ENCODE measurements around the gene DENND4C. TPM values are rescaled to one million over a fixed set of nuclear protein-coding genes. Genes with fewer than 3 reads are reported as not detected.
A peak's percentile ranks its signal among the peaks of the same experiment; 100 is the strongest.
"Not testable (repeated sequence)": the region's sequence is repeated elsewhere in the genome, so short reads cannot be mapped to it uniquely, and the experiment has no call there.

DENND4C gene
- total RNA-seq, 1 donor from 2014 or later = 17.1 TPM

- ATAC-seq (no peak), DNase-seq (ENCODE audit: low spot score) (no peak)
These were observed 138.6 kb downstream of the DENND4C start for GRCh38 chr9:19369107-19369506.

GRCh38 chr9:19371942-19372341 is 141.4 kb downstream of the DENND4C start:
- DNase-seq (ENCODE audit: low spot score) (no peak), ATAC-seq (no peak)

GRCh38 chr9:19372567-19372966 is 142.1 kb downstream of the DENND4C start:
- ATAC-seq = no peak
- DNase-seq (ENCODE audit: low spot score) = no peak

GRCh38 chr9:19373527-19373926 is 143.0 kb downstream of the DENND4C start:
- ATAC-seq = no peak
- no peak for DNase-seq (ENCODE audit: low spot score)

- DNase-seq (ENCODE audit: low spot score) (no peak), ATAC-seq (no peak)
These were observed 145.0 kb downstream of the DENND4C start for GRCh38 chr9:19375538-19375937.

- ATAC-seq = no peak
- DNase-seq (ENCODE audit: low spot score) = no peak
These were observed 146.4 kb downstream of the DENND4C start for GRCh38 chr9:19376931-19377330.

GRCh38 chr9:19378164-19378563 is 147.7 kb downstream of the DENND4C start:
- ATAC-seq (no peak), DNase-seq (ENCODE audit: low spot score) (no peak)

GRCh38 chr9:19378647-19379046 is 148.2 kb downstream of the DENND4C start:
- no peak for ATAC-seq
- DNase-seq (ENCODE audit: low spot score) = no peak

GRCh38 chr9:19379283-19379682 is 148.8 kb downstream of the DENND4C start:
- ATAC-seq (no peak), DNase-seq (ENCODE audit: low spot score) (no peak)

GRCh38 chr9:19379697-19380046 is 149.2 kb downstream of the DENND4C start:
- DNase-seq (ENCODE audit: low spot score) = no peak
- peak; percentile 65 for ATAC-seq

GRCh38 chr9:19380826-19381075 is 150.3 kb downstream of the DENND4C start:
- no peak for DNase-seq (ENCODE audit: low spot score)
- ATAC-seq = no peak

GRCh38 chr9:19381656-19382055 is 151.2 kb downstream of the DENND4C start:
- ATAC-seq (no peak), DNase-seq (ENCODE audit: low spot score) (no peak)

- not testable (repeated sequence) for DNase-seq (ENCODE audit: low spot score); ATAC-seq
These were observed 154.7 kb downstream of the DENND4C start for GRCh38 chr9:19385212-19385611.

- DNase-seq (ENCODE audit: low spot score) (no peak), ATAC-seq (no peak)
These were observed 155.5 kb downstream of the DENND4C start for GRCh38 chr9:19385786-19386501.

- DNase-seq (ENCODE audit: low spot score) (no peak), ATAC-seq (peak; percentile 13)
These were observed 156.1 kb downstream of the DENND4C start for GRCh38 chr9:19386502-19387044.

GRCh38 chr9:19387317-19387716 is 156.8 kb downstream of the DENND4C start:
- DNase-seq (ENCODE audit: low spot score) (no peak), ATAC-seq (no peak)

GRCh38 chr9:19389539-19389938 is 159.0 kb downstream of the DENND4C start:
- not testable (repeated sequence) for DNase-seq (ENCODE audit: low spot score)

GRCh38 chr9:19397845-19398244 is 167.4 kb downstream of the DENND4C start:
- ATAC-seq (no peak), DNase-seq (ENCODE audit: low spot score) (no peak)

More at GRCh38 chr9:19389539-19389938, 159.0 kb downstream of the DENND4C start:
- ATAC-seq = not testable (repeated sequence)

- not testable (repeated sequence) for ATAC-seq; DNase-seq (ENCODE audit: low spot score)
These were observed 172.7 kb downstream of the DENND4C start for GRCh38 chr9:19403231-19403630.

- DNase-seq (ENCODE audit: low spot score) (no peak), ATAC-seq (no peak)
These were observed 174.0 kb downstream of the DENND4C start for GRCh38 chr9:19404283-19405075.

- DNase-seq (ENCODE audit: low spot score) (no peak), ATAC-seq (no peak)
These were observed 175.3 kb downstream of the DENND4C start for GRCh38 chr9:19405771-19406170.

GRCh38 chr9:19408316-19408692 is 177.8 kb downstream of the DENND4C start:
- DNase-seq (ENCODE audit: low spot score) (no peak), ATAC-seq (peak; percentile 45)

All from left lobe of liver (tissue), 2 donors.